GM19395 (cell line): ENCODE data around the gene KLF17.

Experiments
- ATAC-seq: cut with Tn5 transposase; IDR thresholded peaks from one replicate; pipeline ENCODE4 v1.9.1; 2021; ENCODE audit warnings: mild to moderate bottlenecking, moderate library complexity; ENCODE audit not compliant: unreplicated experiment

The KLF17 gene, protein sequence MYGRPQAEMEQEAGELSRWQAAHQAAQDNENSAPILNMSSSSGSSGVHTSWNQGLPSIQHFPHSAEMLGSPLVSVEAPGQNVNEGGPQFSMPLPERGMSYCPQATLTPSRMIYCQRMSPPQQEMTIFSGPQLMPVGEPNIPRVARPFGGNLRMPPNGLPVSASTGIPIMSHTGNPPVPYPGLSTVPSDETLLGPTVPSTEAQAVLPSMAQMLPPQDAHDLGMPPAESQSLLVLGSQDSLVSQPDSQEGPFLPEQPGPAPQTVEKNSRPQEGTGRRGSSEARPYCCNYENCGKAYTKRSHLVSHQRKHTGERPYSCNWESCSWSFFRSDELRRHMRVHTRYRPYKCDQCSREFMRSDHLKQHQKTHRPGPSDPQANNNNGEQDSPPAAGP

DNA sequence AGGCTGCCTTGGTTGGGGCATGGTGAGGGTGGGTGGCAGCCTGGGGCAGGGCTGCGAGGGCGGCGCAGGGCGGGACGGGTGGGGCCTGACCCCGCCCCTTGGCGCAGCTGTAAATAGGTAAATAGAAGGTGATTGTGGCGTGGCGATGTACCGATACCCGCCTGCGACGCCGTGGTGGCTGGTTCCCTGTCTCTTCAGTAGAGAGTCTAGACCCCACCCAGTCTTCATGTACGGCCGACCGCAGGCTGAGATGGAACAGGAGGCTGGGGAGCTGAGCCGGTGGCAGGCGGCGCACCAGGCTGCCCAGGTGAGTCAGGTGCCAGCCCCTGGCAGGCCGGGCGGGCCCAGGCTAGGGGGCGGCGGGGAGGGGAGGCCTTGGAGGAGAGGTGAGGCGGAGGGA, at the start of gene KLF17:
Gene KLF17 (plus strand): TSS at position 140 of the 400 bp plus-strand sequence. CDS start 87 bp downstream, at position 227.
- ATAC-seq: no peak

GRCh38 chr1:44071461-44071860, 47.2 kb upstream of the KLF17 start:
- ATAC-seq: no peak

- ATAC-seq: no peak
Observed at GRCh38 chr1:44072204-44072603, 46.4 kb upstream of the KLF17 start.

DNA sequence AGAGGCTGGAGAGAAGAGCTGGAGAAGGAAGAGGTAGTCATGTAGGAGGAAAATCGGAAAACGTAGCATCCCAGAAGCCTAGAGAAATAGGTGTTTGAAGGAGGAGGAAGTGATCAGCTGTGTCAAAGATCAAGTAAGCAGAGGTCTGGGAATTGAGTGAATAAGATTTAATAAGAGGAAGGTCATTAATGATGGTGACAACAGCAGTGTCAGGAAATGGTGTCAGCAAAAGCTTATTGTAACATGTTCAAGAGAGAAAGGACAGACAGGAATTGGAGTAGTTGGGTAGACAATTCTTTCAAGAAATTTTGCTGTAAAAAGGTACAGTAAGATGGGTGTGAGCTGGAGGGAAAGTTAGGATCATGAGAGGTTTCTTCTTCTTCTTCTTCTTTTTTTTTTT, 45.8 kb upstream of the KLF17 start:
- no peak for ATAC-seq

DNA sequence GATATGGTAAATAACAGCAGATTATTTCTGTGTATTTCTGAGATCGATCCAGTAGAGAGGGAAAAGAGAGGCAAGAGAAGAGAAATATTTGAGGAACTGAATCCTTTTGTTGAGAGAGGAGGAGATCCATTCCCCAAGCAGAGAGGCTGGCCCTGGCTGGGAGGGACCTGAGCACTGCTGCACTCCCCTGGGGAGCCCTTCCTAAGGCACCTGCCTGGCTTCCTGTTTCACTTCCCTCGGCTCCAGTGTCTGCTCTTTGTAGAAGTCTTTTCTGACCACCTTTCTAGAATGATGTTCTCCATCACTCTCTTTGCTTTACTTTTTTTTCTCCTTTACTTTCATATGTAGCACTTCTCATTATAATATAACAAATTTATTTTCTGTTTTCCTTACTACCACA, 45.1 kb upstream of the KLF17 start:
- no peak for ATAC-seq

- ATAC-seq: no peak
Observed at GRCh38 chr1:44074415-44074814, 44.2 kb upstream of the KLF17 start.

GRCh38 chr1:44076066-44076465, 42.6 kb upstream of the KLF17 start:
- ATAC-seq: no peak

GRCh38 chr1:44077421-44077820, 41.2 kb upstream of the KLF17 start:
- no peak for ATAC-seq

DNA sequence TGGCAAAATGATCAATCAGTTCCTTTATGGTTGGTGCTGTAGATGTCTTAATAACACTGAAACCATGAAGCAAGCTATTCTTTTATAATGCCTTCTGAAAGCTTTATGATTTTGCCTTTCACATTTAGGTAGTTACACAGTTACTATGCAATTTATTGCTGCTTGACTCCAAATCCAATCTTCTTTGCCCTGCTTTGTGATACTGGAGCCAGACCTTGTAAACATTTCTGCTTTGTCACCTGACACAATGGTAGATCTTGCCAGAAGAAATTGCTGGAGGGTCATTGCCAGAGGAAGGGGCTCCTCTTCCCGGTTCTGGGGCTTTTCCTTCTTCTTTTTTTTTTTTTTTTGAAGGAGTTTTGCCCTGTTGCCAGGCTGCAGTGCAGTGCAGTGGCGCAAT, 40.5 kb upstream of the KLF17 start:
- ATAC-seq: no peak

- no peak for ATAC-seq
Observed at GRCh38 chr1:44079566-44079965, 39.1 kb upstream of the KLF17 start.

DNA sequence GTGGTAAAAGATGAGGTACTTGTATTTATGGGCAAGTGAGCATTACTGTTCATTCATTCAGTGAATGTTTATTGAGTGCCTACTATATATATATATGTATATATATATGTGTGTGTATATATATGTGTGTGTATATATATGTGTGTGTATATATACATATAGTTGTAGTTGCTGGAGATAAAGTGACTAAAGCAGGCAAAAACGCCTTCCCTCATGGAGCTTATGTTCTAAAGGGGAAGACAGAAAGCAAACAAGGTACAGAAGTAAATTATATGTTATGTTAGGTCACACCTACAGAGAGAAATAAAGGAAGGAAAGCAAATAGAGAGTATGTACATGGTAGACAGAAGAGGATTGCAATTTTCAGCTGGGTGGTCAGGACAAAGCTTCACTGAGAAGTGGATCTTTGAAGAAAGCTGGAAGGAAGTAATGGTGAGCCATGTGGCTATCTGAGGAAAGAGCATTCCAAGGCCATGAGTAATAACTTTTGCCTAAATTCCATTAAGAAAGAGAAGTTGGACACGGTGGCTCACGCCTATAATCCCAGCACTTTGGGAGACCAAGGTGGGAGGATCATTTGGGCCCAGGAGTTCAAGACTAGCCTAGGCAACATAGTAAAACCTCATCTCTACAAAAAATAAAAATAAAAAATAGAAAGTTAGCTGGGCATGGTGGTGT, 33.5 kb upstream of the KLF17 start:
- ATAC-seq: no peak

DNA sequence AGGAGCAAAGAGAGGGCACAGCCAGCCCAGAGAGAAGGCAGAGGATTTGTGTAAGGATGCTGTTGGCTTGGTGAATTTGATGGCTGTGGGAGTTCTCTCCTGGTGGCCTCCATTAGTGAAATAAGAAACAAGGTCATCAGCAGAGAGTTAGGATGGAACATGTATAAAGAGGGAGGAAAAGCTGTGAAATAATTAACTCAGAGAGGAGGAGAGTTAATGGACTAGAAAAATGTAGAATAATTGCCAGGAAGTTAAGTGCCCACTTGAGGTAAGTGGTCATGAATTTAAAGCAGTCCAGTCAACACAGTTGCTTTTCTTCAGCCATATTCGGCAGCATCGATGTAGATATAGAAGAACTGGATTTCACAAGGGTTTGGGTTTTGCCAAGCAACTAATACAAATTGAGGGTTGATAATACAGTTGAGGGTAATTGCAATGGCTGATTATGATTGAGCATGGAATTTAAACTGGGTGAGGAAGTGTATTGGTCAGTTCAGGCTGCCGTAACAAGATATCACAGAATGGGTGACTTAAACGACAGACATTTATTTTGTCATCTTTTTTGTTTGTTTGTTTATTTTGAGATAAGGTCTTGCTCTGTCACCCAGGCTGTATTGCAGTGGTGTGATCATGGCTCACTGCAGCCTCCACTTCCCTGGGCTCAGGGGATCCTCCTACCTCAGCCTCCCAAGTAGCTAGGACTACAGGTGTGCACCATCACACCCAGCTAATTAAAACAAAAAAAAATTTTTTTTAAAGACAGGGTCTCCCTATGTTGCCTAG, 31.7 kb upstream of the KLF17 start:
- ATAC-seq: no peak

DNA sequence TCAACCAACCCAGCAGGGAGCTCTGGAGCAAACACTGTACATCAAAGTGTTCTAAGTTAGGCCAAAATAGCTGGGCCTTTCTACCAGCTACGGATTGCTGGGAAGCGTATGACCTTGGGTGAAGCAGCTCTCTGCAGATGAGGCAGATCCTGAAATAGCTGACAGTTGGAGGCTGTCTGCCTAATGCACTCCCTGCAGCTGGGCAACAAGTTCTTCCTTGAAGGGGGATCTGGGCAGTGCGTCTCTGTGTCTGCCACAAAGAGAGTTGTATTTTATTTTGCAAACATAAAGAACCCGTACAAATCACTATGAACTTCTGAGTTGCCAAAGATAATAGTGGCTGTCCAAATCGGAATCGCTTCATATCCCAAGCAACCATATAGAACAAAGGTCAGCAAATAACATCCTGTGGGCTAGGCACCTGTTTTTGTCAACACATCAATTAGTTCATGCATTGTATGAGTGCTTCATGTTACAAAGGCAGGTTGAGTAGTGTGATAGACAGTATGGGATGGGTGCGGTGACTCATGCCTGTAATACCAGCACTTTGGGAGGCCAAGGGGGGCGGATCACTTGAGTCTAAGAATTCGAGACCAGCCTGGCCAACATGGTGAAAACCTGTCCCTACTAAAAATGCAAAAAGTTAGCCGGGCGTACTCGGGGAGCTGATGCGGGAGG, 29.1 kb upstream of the KLF17 start:
- ATAC-seq: no peak

DNA sequence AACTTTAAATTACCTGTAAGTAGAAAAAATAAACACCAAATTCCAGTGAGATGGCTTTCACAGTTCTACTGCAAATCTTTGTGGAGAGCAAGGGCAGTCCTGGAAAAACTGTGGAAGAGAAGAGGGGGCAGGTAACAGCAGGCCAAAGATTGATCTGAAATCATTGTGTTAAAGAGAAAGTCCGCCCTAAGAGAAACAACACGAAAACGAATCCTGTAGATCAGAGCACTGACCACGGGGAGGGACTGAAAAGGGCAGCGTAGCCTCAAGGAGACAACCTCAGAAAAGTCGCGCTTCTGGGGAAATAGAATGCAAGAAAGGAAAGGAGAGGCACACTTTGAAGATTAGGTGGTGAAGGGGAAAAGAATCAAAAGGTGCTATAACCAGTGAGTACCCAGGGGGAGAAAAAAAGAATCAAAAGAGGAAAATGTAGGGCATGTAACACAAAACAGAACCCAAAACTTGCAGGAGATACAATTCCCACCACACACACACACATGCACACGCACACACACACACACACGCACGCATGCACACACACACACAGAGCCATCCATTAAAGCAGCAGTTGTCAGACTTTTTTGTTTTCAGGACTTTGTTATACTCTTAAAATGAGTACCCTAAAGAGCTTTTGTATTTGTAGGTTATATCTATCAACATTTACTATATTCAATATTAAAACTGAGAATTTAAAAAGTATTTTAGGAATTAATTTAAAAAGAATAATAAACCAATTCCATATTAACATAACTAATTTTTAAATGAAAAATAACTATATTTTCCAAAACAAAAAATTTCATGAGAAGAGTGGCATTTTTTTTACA, 28.0 kb upstream of the KLF17 start:
- no peak for ATAC-seq

DNA sequence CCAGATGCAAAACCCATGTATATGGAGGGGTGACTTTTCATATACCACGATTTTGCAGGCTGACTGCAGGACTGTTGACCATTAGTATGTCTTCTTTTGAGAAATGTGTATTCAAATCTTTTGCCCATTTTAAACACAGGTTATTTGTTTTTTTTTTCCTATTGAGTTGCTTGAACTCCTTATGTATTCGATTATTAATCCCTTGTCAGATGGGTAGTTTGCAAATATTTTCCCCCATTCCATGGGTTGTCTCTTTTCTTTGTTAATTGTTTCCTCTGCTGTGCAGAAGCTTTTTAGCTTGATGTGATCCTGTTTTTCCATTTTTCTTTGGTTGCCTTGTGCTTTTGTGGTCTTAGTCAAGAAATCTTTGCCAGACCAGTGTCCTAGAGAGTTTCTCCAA, 24.6 kb upstream of the KLF17 start:
- ATAC-seq: no peak

DNA sequence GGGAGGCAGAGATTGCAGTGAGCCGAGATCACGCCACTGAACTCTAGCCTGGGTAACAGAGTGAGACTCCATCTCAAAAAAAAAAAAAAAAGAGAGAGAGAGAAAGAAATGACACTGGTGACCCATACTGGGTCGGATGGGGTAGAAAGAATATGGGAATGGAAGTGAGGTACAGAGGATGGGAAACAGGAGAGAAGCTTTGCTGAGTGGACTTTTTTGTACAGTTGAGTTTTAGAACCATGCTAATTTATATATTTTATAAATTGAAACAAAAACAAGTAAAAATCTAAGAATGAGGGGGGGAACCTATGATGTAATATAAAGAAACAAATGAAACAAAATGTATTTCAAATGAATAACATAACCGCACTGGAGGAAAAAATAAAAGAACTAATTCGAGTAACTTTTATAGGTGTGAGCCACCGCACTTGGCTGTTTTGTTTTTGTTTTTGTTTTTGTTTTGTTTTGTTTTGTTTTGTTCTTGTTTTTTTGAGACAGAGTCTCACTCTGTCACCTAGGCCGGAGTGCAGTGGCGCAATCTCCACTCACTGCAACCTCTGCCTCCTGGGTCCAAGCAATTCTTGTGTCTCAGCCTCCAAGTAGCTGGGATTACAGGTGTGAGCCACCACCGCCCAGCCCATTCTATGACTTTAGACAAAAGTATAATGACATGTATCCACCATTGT, 18.3 kb upstream of the KLF17 start:
- no peak for ATAC-seq

DNA sequence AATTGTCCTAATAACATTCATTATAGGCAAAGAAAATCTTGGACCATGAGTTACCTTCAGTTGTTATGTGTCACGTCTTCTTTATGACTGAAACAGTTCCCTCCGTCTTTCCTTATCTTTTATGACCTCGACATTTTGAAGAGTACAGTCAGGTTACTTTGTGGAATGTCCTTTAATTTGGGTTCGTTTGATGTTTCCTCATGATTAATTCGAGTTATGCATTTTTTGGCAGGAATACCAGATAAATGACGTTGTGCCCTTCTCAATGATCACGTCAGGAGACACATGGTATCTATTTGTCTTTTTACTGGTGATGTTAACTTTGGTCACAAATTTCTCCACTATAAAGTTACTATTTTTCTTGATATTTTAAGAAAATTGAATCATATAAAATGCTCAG, 17.3 kb upstream of the KLF17 start:
- ATAC-seq: no peak

DNA sequence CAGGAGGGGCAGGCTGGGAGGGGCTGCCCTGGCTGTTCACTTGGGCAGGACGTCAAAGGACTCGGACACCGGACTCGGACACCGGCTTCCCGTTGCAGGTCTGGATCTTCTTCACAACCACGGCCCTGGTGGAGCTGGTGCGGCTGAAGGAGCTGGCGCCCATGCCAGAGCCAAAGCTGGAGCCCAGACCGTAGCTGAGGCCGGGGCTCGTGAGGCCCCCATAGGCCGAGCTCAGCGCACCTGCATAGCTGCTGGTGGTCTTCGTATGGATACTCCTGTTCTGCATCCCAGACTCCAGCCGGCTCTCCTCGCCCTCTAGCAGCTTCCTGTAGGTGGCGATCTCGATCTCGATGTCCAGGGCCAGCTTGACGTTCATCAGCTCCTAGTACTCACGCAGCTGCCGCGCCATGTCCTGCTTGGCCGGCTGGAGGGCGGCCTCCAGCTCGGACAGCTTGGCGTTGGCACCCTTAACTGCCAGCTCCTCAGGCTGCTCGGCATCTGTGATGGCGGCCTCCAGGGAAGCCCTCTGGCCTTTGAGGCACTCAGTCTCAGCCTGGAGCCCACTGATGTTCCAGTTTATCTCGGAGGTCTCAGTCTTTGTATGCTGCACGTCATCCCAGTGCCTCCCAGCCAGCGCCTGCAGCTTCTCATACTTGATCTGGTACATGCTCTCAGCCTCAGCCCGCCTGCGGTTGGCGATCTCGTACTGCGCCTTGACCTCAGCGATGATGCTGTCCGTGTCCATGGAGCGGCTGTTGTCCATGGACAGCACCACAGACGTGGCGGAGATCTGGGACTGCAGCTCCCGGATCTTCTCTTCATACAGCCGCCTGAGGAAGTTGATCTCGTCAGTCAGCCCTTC, 15.1 kb upstream of the KLF17 start:
- ATAC-seq: no peak

DNA sequence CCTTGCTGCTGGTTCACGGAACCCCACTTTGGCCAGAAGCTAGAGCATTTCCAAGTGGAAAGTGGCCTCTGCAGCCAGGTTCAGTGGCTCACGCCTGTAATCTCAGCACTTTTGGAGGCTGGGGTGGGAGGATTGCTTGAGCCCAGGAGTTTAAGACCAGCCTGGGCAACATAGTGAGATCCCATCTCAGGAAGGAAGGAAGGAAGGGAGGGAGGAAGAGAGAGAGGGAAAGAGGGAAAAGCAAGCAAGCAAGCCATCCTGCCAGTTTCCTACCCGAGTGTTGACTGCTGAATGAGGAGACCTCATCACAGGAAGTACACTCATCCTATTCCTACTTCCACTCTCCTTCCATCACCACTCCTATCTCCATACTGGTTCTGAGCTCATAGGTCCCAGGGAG, 12.8 kb upstream of the KLF17 start:
- no peak for ATAC-seq
